Trophoblast cell (in vitro differentiated cells and primary cell): ENCODE measurements around the gene GOLGA7B.
A peak's percentile ranks its signal among the peaks of the same experiment; 100 is the strongest.

Experiments used
- DNase-seq, 2 donors: peaks; one replicate each; pipeline ENCODE4 v3.0.0-alpha.2; 2016
- H2AFZ ChIP-seq: 2 replicates; pipeline ENCODE4 v1.6.1; 2013; ENCODE audit warnings: low read length, moderate library complexity, mild to moderate bottlenecking; ENCODE audit not compliant: insufficient read depth, poor library complexity
- H2AK5ac ChIP-seq: 2 replicates; pipeline ENCODE4 v1.6.1; 2013; ENCODE audit warnings: mild to moderate bottlenecking, low read length
- H2BK120ac ChIP-seq: 2 replicates; pipeline ENCODE4 v1.6.1; 2013; ENCODE audit warnings: low read length, mild to moderate bottlenecking, moderate library complexity; ENCODE audit not compliant: insufficient read depth, poor library complexity
- H2BK12ac ChIP-seq: 2 replicates; pipeline ENCODE4 v1.6.1; 2013; ENCODE audit warnings: mild to moderate bottlenecking, low read length, moderate library complexity
- H2BK5ac ChIP-seq: 2 replicates; pipeline ENCODE4 v1.6.1; 2013; ENCODE audit warnings: low read length, low read depth, moderate library complexity, mild to moderate bottlenecking; ENCODE audit not compliant: poor library complexity
- H3K14ac ChIP-seq: 2 replicates; pipeline ENCODE4 v1.6.1; 2013; ENCODE audit warnings: mild to moderate bottlenecking, low read length
- H3K18ac ChIP-seq: 2 replicates; pipeline ENCODE4 v1.6.1; 2013; ENCODE audit warnings: mild to moderate bottlenecking, low read length
- H3K23ac ChIP-seq: 2 replicates; pipeline ENCODE4 v1.6.1; 2013; ENCODE audit warnings: low read length
- H3K27ac ChIP-seq: 2 replicates; pipeline ENCODE4 v1.5.1; 2013; ENCODE audit warnings: low read depth, mild to moderate bottlenecking, inconsistent platforms, low read length, moderate library complexity
- H3K27me3 ChIP-seq: 2 replicates; pipeline ENCODE4 v1.6.1; 2013; ENCODE audit warnings: inconsistent platforms, mild to moderate bottlenecking, low read length, moderate library complexity; ENCODE audit not compliant: insufficient read depth
- H3K36me3 ChIP-seq, 2 experiments: 1 replicate in 1 of 2; 2 replicates in 1 of 2; pipeline ENCODE4 v1.6.1; 2013; ENCODE audit warnings: low read length in 2 of 2, mild to moderate bottlenecking in 2 of 2, moderate library complexity in 1 of 2; ENCODE audit not compliant: insufficient read depth in 2 of 2, control insufficient read depth in 1 of 2
- H3K4ac ChIP-seq: 2 replicates; pipeline ENCODE4 v1.6.1; 2013; ENCODE audit warnings: low read depth, mild to moderate bottlenecking, low read length, moderate library complexity
- H3K4me1 ChIP-seq, 2 experiments: 1 replicate in 1 of 2; 2 replicates in 1 of 2; pipeline ENCODE4 v1.6.1; 2013; ENCODE audit warnings: low read length in 2 of 2, mild to moderate bottlenecking in 2 of 2, moderate library complexity in 1 of 2; ENCODE audit not compliant: insufficient read depth in 2 of 2, control insufficient read depth in 1 of 2
- H3K4me2 ChIP-seq: 2 replicates; pipeline ENCODE4 v1.6.1; 2013; ENCODE audit warnings: inconsistent platforms, mild to moderate bottlenecking, low read length, moderate library complexity
- H3K4me3 ChIP-seq: 2 replicates; pipeline ENCODE4 v1.5.1; 2013; ENCODE audit warnings: mild to moderate bottlenecking, low read depth, low read length, inconsistent platforms
- H3K79me1 ChIP-seq: one replicate; pipeline ENCODE4 v1.6.1; 2013; ENCODE audit warnings: low read length
- H3K79me2 ChIP-seq: 2 replicates; pipeline ENCODE4 v1.6.1; 2013; ENCODE audit warnings: low read length, mild to moderate bottlenecking; ENCODE audit not compliant: control insufficient read depth, insufficient read depth, poor library complexity
- H3K9ac ChIP-seq: 2 replicates; pipeline ENCODE4 v1.6.1; 2013; ENCODE audit warnings: mild to moderate bottlenecking, low read length
- H3K9me3 ChIP-seq: 2 replicates; pipeline ENCODE4 v1.6.1; 2013; ENCODE audit warnings: low read depth, mild to moderate bottlenecking, control low read depth, inconsistent platforms, low read length; ENCODE audit not compliant: insufficient read depth
- H4K12ac ChIP-seq: 2 replicates; pipeline ENCODE4 v1.6.1; 2013; ENCODE audit warnings: low read depth, mild to moderate bottlenecking, low read length, moderate library complexity
- H4K8ac ChIP-seq: 2 replicates; pipeline ENCODE4 v1.6.1; 2013; ENCODE audit warnings: low read depth, mild to moderate bottlenecking, low read length, moderate library complexity
- H4K91ac ChIP-seq: one replicate; pipeline ENCODE4 v1.6.1; 2013; ENCODE audit warnings: low read depth, mild to moderate bottlenecking, low read length, moderate library complexity
- WGBS: extraction: QIAGEN DNeasy Blood & Tissue Kit; methylation state at CpG from one replicate; pipeline ENCODE4 v1.1.7; 2013; ENCODE audit warnings: missing lambda C conversion rate; ENCODE audit not compliant: insufficient read length, insufficient coverage; ENCODE audit errors: extremely low coverage; 5-methylcytosine and 5-hydroxymethylcytosine counted together

GOLGA7B gene

GRCh38 chr10:97888134-97888533 is 38.5 kb downstream of the GOLGA7B start:
- H3K79me2 ChIP-seq: no peaks in the 10 kb centered on the region
- no peak overlapping the region for H3K14ac ChIP-seq
- H3K27me3 ChIP-seq: no peaks in the 10 kb centered on the region
- no peak overlapping the region for H2AK5ac ChIP-seq
- no peak overlapping the region for H4K8ac ChIP-seq
- no peaks in the 10 kb centered on the region for H3K36me3 ChIP-seq
- no peak overlapping the region for H3K27ac ChIP-seq
- no peak overlapping the region for H3K4me3 ChIP-seq
- H3K4me1 ChIP-seq: peaks cover 5 to 8% of the 10 kb centered on the region in 2 experiments
- no peak overlapping the region for H2BK120ac ChIP-seq
- no peak overlapping the region for H4K91ac ChIP-seq
- no peak overlapping the region for H3K4me2 ChIP-seq
- H3K4ac ChIP-seq: no peak overlapping the region
- H2BK12ac ChIP-seq: no peak overlapping the region
- H2AFZ ChIP-seq: no peak overlapping the region
- H3K9ac ChIP-seq: no peak overlapping the region
- H2BK5ac ChIP-seq: no peak overlapping the region
- DNase-seq: no peak
- H3K9me3 ChIP-seq: peaks cover 7% of the 10 kb centered on the region
- H3K23ac ChIP-seq: no peak overlapping the region
- no peak overlapping the region for H4K12ac ChIP-seq
- no peak overlapping the region for H3K18ac ChIP-seq
- H3K79me1 ChIP-seq: no peaks in the 10 kb centered on the region
- whole genome bisulfite sequencing: 100% methylated on average over 1 of the region's 7 CpGs

GRCh38 chr10:97888641-97889262 is 39.1 kb downstream of the GOLGA7B start:
- Histone ChIP-seq H3K4me2 (peak overlapping the region; percentile 9), H3K79me2 (no peaks in the 10 kb centered on the region), H3K4me1 (peaks cover 5 to 8% of the 10 kb centered on the region in 2 experiments), H3K9me3 (peaks cover 7% of the 10 kb centered on the region), H4K12ac (no peak overlapping the region), H3K9ac (no peak overlapping the region), H2AFZ (no peak overlapping the region), H3K79me1 (no peaks in the 10 kb centered on the region), H4K8ac (no peak overlapping the region), H4K91ac (no peak overlapping the region), H3K14ac (no peak overlapping the region), H3K27me3 (no peaks in the 10 kb centered on the region), H2BK12ac (no peak overlapping the region), H3K4me3 (no peak overlapping the region), H2BK5ac (no peak overlapping the region), H2BK120ac (no peak overlapping the region), H3K27ac (no peak overlapping the region), H2AK5ac (no peak overlapping the region), H3K4ac (no peak overlapping the region), H3K23ac (no peak overlapping the region), H3K36me3 (no peaks in the 10 kb centered on the region), H3K18ac (no peak overlapping the region)
- no CpG with 5 or more reads among the region's 12 CpGs for WGBS
- DNase-seq: peak in 1 of 2 donors; percentile 14

- no peaks in the 10 kb centered on the region for H3K79me1 ChIP-seq
- no peaks in the 10 kb centered on the region for H3K36me3 ChIP-seq
- H3K27me3 ChIP-seq: no peaks in the 10 kb centered on the region
- WGBS: no CpG with 5 or more reads among the region's 18 CpGs
- H3K9me3 ChIP-seq: peaks cover 4% of the 10 kb centered on the region
- peak overlapping the region; percentile 9 for H3K4me2 ChIP-seq
- no peak overlapping the region for H3K4me3 ChIP-seq
- H3K14ac ChIP-seq: no peak overlapping the region
- H3K4me1 ChIP-seq: peaks cover 5 to 8% of the 10 kb centered on the region in 2 experiments
- DNase-seq: peak; percentile 53 to 58
- no peaks in the 10 kb centered on the region for H3K79me2 ChIP-seq
- H2BK120ac ChIP-seq: no peak overlapping the region
- H4K91ac ChIP-seq: peak overlapping the region; percentile 10
- H3K27ac ChIP-seq: no peak overlapping the region
- no peak overlapping the region for H4K12ac ChIP-seq
- no peak overlapping the region for H4K8ac ChIP-seq
- no peak overlapping the region for H2AFZ ChIP-seq
- H3K4ac ChIP-seq: no peak overlapping the region
- no peak overlapping the region for H3K9ac ChIP-seq
- H3K18ac ChIP-seq: no peak overlapping the region
- no peak overlapping the region for H2AK5ac ChIP-seq
- no peak overlapping the region for H2BK5ac ChIP-seq
- H3K23ac ChIP-seq: no peak overlapping the region
- no peak overlapping the region for H2BK12ac ChIP-seq
Measured at GRCh38 chr10:97889461-97890265, 40.0 kb downstream of the GOLGA7B start.

GRCh38 chr10:97891497-97892167 is 42.0 kb downstream of the GOLGA7B start:
- Histone ChIP-seq H3K36me3 (no peaks in the 10 kb centered on the region), H3K4me3 (no peak overlapping the region), H3K79me2 (no peaks in the 10 kb centered on the region), H2BK12ac (no peak overlapping the region), H4K12ac (no peak overlapping the region), H2BK120ac (no peak overlapping the region), H2AFZ (no peak overlapping the region), H3K14ac (no peak overlapping the region), H3K23ac (no peak overlapping the region), H3K4me1 (peaks cover 5 to 8% of the 10 kb centered on the region in 2 experiments), H3K4me2 (no peak overlapping the region), H2BK5ac (no peak overlapping the region), H3K9me3 (peaks cover 3% of the 10 kb centered on the region), H4K8ac (no peak overlapping the region), H2AK5ac (no peak overlapping the region), H3K9ac (no peak overlapping the region), H3K27ac (no peak overlapping the region), H3K27me3 (no peaks in the 10 kb centered on the region), H3K79me1 (no peaks in the 10 kb centered on the region), H3K18ac (no peak overlapping the region), H3K4ac (no peak overlapping the region), H4K91ac (no peak overlapping the region)
- WGBS: no CpG with 5 or more reads among the region's 17 CpGs
- no peak for DNase-seq
